Right cardiac atrium (tissue), 5 donors: ENCODE data around the gene CALHM6. TPM values are rescaled to one million over a fixed set of nuclear protein-coding genes. Genes with fewer than 3 reads are reported as not detected.
"Not testable (repeated sequence)": the region's sequence is repeated elsewhere in the genome, so short reads cannot be mapped to it uniquely, and the experiment has no call there.

ENCODE experiments used
- ATAC-seq, 2 donors: fragments of 200-7000 bp; cut with Tn5 transposase; one replicate each; pipeline versions ENCODE4 v1.8.0 to v1.9.1; 2020; ENCODE audit warnings: moderate library complexity in 2 of 2, mild to moderate bottlenecking in 1 of 2
- DNase-seq, 3 donors: peaks; one replicate each; pipeline ENCODE4 v3.0.0-alpha.2; 2020
- H3K27ac ChIP-seq: one replicate; pipeline ENCODE4 v1.5.1; 2013; ENCODE audit warnings: mild to moderate bottlenecking, low read length, control low read depth, moderate library complexity
- H3K27me3 ChIP-seq: one replicate; pipeline ENCODE4 v1.6.1; 2013; ENCODE audit not compliant: control insufficient read depth, insufficient read depth
- H3K4me1 ChIP-seq: one replicate; pipeline ENCODE4 v1.6.1; 2013; ENCODE audit warnings: low read length; ENCODE audit not compliant: control insufficient read depth, insufficient read depth
- H3K4me3 ChIP-seq: one replicate; pipeline ENCODE4 v1.5.1; 2013; ENCODE audit warnings: low read length, control low read depth
- H3K9me3 ChIP-seq: one replicate; pipeline ENCODE4 v1.6.1; 2013; ENCODE audit warnings: low read length; ENCODE audit not compliant: control insufficient read depth
- WGBS: extraction: QIAGEN DNeasy Blood & Tissue Kit; methylation state at CpG from one replicate; pipeline ENCODE4 v1.1.7; 2013; 5-methylcytosine and 5-hydroxymethylcytosine counted together
- intact Hi-C, 4 donors: fragments of 100-400 bp; cut with DNase I; formaldehyde crosslinking; loops; one replicate each; pipeline versions ENCODE4 v1.11.0 to v1.14.0; 2022 to 2023
- polyA plus RNA-seq: library from polyadenylated mRNA; stranded (reverse); fragments of 200-250 nt; gene quantifications from one replicate; pipeline ENCODE4 v1.2.3, GENCODE V29; 2013
- total RNA-seq, 4 donors: library from RNA; stranded (reverse); fragmentation: NEBNext Ultra II Directional; extraction: Animal tissue kit (Norgen Biotek cat#: 25700); gene quantifications; one replicate each; pipeline ENCODE4 v1.2.1, GENCODE V29; 2021
- donor health status: healthy with polysubstance abuse.
- donor health status: DM: no; HTN: yes; CAD: no.
- donor health status: DM: no; HTN: no; CAD: no.
- donor health status: DM: no; HTN: yes; CAD: no; lungs with severe emphysema.
- donor health status: DM: yes; HTN: yes; CAD: no.

CALHM6 gene
- total and polyA plus RNA-seq, 5 donors = 3.0 to 5.9 (median 4.1) TPM

DNA sequence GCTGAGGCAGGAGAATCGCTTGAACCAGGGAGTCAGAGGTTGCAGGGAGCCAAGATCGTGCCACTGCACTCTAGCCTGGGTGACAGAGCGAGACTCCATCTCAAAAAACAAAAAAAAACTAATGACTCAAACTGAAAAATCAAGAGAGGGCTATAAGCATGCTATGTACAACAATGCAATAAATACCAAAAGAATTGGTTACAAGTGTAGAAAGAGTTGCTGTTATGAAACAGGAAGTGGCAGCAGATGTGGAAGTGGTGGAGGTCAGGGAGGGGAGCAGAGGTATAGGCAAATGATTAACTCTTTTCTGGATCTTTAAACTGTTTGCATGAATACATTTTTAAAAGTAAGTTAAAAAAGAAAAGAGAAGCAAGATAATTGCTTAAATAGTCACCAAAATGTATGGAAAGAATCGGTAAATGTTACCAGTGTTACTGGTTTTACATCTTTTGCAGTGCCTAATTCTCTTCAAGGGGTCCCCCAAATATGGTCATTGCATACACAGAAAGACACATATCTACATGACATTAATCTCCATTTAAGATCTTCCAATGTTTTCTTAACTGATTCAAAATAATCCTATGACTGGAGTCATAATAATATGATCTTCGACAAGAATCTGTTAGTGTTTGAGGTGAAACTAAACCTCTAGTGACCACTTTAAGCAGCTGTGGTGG is 15.0 kb downstream of the CALHM6 start:
- Histone ChIP-seq H3K4me1 (no peaks in the 10 kb centered on the region), H3K27me3 (no peaks in the 10 kb centered on the region), H3K4me3 (no peak overlapping the region), H3K27ac (no peak overlapping the region), H3K9me3 (no peaks in the 10 kb centered on the region)
- intact Hi-C loops = no loop called here
- 89% methylated on average over 5 of the region's 5 CpGs for WGBS
- DNase-seq (no peak), ATAC-seq (peak; percentile 39 to 65)

DNA sequence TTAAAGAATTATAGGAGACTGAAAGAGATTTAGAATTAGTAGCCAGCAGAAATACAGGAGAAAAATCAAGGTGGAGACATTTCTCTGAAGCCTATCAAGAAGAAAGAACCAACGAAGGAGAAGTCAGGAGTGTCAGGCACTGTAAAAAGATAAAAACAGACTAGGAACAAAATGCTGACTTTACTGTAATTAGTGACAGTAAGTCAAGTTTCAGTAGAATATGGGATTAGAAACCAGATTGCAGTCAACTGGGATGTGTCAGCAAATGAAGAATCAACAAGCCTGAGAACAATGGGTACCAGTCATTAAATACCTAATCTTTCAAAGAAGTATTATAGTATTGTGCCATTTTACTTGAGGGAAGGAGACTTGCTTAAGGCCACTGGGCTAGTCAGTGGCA is 21.6 kb downstream of the CALHM6 start:
- intact Hi-C loops = no loop called here
- no peak overlapping the region for H3K4me3 ChIP-seq
- no peak for ATAC-seq
- no peaks in the 10 kb centered on the region for H3K27me3 ChIP-seq
- H3K27ac ChIP-seq = no peak overlapping the region
- no peak for DNase-seq
- no peaks in the 10 kb centered on the region for H3K9me3 ChIP-seq
- WGBS = 68% methylated on average over 1 of the region's 1 CpG
- no peaks in the 10 kb centered on the region for H3K4me1 ChIP-seq

DNA sequence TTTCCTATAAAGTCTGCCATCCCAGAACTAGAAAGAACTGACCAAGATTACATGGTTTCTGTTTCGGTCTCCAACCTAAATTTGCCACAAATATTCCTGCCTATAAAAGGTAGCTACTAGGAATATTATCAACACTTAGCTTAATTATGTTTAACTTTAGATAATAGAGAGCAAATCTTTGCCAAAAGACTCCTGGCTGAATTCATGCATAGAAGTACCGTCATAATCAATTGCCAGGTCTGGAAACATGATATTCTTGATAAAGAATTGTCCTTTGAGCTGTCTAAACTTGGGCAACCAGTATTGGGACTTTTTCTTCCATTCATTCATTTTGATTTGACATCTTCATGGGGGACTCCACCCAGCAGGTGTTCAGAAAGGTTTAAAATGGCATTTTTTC is 22.4 kb downstream of the CALHM6 start:
- intact Hi-C loops = no loop called here
- Histone ChIP-seq H3K9me3 (no peaks in the 10 kb centered on the region), H3K4me1 (no peaks in the 10 kb centered on the region), H3K4me3 (no peak overlapping the region), H3K27me3 (no peaks in the 10 kb centered on the region), H3K27ac (no peak overlapping the region)
- WGBS = 75% methylated on average over 2 of the region's 2 CpGs
- DNase-seq = no peak
- no peak for ATAC-seq

DNA sequence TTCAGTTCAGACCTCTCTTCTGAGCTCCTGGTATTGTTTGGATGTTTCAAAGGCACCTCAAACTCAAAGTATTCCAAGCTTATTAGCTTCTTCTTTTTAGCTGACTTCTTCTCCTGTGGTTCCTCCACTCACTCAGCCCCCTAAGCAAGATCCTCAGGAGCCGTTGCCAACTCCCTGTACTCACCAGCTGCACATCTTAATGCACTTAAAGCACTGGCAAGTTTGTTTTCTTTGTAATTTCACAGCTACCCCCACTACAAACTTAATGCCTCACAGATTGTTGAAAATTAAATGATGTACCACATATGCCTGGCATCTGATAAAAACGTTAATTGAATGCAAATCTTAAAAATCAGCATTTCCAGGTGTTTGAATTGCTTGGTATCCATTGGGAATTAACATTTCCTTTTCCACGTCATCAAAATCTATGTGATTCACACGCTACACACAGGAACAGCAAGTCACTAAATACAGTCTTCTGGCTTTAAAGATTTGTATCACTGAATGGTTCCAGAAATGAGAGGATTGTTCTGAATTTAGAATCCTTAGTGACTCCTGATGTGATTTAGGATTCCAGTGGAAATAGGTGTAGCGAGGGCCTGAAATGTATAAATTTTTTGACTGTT is 24.5 kb downstream of the CALHM6 start:
- no peaks in the 10 kb centered on the region for H3K4me1 ChIP-seq
- no peaks in the 10 kb centered on the region for H3K27me3 ChIP-seq
- H3K4me3 ChIP-seq = no peak overlapping the region
- H3K9me3 ChIP-seq = no peaks in the 10 kb centered on the region
- intact Hi-C loops = no loop called here
- DNase-seq = no peak
- no peak for ATAC-seq
- 59% methylated on average over 5 of the region's 5 CpGs for WGBS
- no peak overlapping the region for H3K27ac ChIP-seq

DNA sequence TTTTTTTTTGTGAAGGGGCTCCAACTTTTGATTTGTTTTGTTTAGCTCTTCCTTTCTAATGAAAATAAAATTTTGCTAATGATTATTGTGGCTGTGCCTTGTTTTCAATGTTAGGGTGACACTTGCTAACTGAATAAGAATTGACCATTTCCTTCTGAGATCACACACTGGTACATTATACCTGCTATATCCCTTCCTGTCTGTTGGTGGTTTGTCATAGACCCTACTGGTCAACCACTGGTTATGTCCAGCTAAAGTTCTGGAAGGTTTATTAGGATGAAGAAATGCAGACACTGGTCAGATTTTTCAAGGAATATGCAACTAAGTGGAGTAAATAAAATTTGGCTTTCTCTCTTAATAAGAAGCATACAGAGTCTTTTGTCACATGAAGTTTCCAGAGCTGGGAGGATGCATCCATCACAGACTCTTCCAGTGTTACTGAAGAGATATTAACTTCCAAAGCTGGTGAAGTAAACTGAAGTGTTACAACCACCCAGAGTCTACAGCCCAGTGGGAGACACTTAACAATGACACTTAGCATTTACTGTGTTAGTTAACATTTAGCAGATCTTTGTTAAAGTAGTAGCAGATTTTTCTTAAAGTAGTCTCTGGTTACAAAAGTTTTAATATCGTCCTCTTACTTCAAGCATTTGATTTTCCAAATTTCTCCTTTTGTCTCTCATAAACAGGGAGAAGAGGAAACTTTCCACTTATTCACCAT is 30.6 kb downstream of the CALHM6 start:
- intact Hi-C loops = no loop called here
- DNase-seq = no peak
- Histone ChIP-seq H3K27ac (no peak overlapping the region), H3K27me3 (no peaks in the 10 kb centered on the region), H3K9me3 (no peaks in the 10 kb centered on the region), H3K4me1 (no peaks in the 10 kb centered on the region), H3K4me3 (no peak overlapping the region)
- WGBS = 95% methylated on average over 1 of the region's 1 CpG
- ATAC-seq = no peak

DNA sequence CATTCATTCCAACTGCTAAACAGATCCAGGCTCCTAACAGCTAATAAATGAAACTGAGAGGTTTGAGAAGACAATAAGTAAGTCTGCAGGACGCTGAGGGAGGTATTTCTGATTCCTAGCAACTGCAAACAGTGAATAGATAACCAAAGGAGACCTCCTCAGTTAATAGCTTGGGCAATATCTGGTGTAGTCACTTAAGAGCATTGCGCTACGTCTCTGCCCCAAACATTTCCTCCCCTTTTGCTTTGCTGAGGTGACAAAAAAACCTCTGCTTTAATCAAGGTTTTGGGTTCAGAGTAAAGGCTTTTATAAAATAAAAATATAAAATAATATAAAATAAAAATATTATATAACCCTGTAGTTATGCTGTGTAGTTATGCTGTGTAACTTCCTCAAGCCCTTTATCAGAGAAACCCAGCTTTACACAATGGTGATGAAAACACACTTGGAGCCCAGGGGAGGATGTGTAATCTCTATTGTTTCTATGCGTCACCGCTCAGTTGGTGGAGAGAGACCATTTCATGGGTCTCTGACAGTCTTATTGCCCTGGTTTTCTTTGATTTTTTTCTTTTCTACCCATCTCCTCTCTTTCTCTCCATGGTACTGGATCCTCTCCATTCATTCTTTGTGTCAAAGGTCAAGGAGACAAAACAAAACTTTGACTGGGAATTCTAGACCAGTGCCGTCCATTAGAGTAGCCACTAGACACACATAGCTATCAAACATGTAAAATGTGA is 31.3 kb downstream of the CALHM6 start:
- 61% methylated on average over 6 of the region's 6 CpGs for WGBS
- DNase-seq = no peak

DNA sequence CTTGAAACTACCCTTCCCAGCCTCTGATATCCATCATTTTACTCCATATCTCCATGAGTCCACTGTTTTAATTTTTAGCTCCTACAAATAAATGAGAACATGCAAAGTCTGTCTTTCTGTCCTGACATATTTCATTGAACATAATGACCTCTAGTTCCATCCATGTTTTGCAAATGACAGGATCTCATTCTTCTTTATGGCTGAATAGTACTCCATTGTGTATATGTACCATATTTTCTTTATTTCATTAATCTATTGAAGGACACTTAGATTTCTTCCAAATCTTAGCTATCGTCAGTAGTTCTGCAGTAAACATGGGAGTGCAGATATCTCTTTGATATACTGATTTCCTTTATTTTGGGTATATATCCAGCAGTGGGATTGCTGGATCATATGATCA is 34.0 kb downstream of the CALHM6 start:
- WGBS = 98% methylated on average over 1 of the region's 1 CpG
- H3K27ac ChIP-seq, ATAC-seq, H3K4me3 ChIP-seq, DNase-seq, H3K4me1 ChIP-seq, intact Hi-C loops, H3K9me3 ChIP-seq, H3K27me3 ChIP-seq: not testable (repeated sequence)

More for the DNA sequence above, 31.3 kb downstream of the CALHM6 start:
- no peak for ATAC-seq
- no peak overlapping the region for H3K27ac ChIP-seq
- no peak overlapping the region for H3K4me3 ChIP-seq
- no peaks in the 10 kb centered on the region for H3K27me3 ChIP-seq
- H3K9me3 ChIP-seq = no peaks in the 10 kb centered on the region
- intact Hi-C loops = no loop called here
- H3K4me1 ChIP-seq = no peaks in the 10 kb centered on the region

DNA sequence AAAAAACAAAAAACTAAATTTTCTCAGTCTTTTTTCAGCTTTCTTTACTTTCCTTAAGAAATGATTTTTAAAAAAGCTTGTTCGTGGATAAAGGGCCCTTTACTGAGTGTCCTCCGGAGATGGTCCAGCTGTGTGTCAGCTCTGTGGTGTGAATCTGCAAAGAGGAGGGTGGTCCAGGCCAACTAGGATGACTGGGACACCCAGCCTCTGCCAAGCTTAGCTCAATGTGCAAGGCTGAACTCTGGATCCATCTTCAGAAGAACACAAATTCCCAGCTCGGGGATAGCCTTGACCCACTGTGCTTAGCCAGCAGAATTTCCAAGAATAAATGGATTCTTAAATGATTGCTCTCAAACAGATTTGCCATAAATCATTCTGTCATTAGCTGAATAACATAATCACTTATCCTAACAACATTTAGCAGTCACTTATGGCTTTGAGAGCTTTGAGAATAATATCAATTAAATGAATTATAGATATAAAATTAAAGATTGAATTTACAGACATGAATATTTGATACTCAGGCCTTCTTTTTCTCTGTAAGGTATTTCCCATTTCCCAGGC is 36.0 kb downstream of the CALHM6 start:
- Histone ChIP-seq H3K27me3 (no peaks in the 10 kb centered on the region), H3K4me3 (no peak overlapping the region), H3K4me1 (no peaks in the 10 kb centered on the region), H3K27ac (no peak overlapping the region), H3K9me3 (no peaks in the 10 kb centered on the region)
- intact Hi-C loops = no loop called here
- 62% methylated on average over 3 of the region's 3 CpGs for WGBS
- peak in 2 of 3 donors; percentile 28 to 58 for DNase-seq
- ATAC-seq = peak; percentile 49 to 70

DNA sequence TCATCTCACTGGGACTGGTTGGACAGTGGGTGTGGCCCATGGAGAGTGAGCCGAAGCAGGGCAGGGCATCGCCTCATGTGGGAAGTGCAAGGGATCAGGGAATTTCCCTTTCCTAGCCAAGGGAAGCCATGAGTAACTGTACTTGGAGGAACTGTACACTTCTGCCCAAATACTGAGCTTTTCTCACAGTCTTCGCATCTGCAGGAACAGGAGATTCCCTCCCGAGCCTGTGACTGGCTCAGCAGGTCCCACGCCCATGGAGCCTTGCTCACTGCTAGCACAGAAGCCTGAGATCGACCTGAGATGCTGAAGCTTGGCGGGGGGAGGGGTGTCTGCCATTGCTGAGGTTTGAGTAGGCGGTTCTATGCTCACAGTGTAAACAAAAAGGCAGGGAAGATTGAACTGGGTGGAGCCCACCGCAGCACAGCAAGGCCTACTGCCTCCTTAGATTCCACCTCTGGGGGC is 39.8 kb downstream of the CALHM6 start:
- Histone ChIP-seq H3K9me3 (no peaks in the 10 kb centered on the region), H3K27ac (no peak overlapping the region), H3K4me1 (no peaks in the 10 kb centered on the region), H3K27me3 (no peaks in the 10 kb centered on the region), H3K4me3 (no peak overlapping the region)
- ATAC-seq (no peak), DNase-seq (peak in 2 of 3 donors; percentile 15 to 28)
- intact Hi-C loops = no loop called here
- 82% methylated on average over 9 of the region's 9 CpGs for WGBS

DNA sequence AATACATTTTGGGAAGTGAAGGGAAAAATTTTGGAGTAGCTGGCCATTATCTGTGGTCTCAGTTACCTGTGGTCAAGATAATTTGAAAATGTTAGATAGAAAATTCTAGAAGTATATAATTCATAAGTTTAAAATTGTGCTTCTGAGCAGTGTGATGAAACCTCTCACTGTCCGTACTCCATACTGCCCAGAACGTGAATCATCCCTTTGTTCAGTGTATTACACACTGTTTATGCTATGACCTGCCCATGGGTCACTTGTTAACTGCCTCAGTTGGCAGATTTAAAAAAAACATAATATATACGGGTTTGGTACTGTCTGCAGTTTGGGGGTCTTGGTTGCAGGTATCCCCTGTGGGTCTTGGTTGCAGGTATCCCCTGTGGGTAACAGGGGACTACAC is 46.1 kb downstream of the CALHM6 start:
- no peaks in the 10 kb centered on the region for H3K4me1 ChIP-seq
- H3K27ac ChIP-seq = no peak overlapping the region
- DNase-seq (no peak), ATAC-seq (no peak)
- no peak overlapping the region for H3K4me3 ChIP-seq
- 87% methylated on average over 3 of the region's 3 CpGs for WGBS
- no peaks in the 10 kb centered on the region for H3K27me3 ChIP-seq
- intact Hi-C loops = no loop called here
- H3K9me3 ChIP-seq = no peaks in the 10 kb centered on the region
